ENCODE results near the gene FSCN2. TPM values are rescaled to one million over a fixed set of nuclear protein-coding genes. Genes with fewer than 3 reads are reported as not detected.

FSCN2 gene
- total RNA-seq, 6 experiments from 2014 or later: 0.22 TPM; not detected in 5

- Histone ChIP-seq H3K4me3 (no peak overlapping the region), H3K27ac (no peak overlapping the region), H3K4me1 (no peaks in the 10 kb centered on the region), H3K27me3 (no peaks in the 10 kb centered on the region), H3K9me3 (no peaks in the 10 kb centered on the region), H3K36me3 (peaks cover 0 to 51% (median 24%) of the 10 kb centered on the region in 4 donors)
- ATAC-seq (peak in 3 of 4 donors; percentile 21 to 37 (median 36)), DNase-seq (no peak)
- WGBS (ENCODE audit: insufficient coverage, low coverage, low lambda C conversion rate, missing lambda C conversion rate): 70% methylated on average over 6 of the region's 27 CpGs
- TF ChIP-seq CTCF (IDR thresholded peaks at IDR 0.05) (peak in 1 of 4 donors; percentile 16), POLR2A (IDR thresholded peaks at IDR 0.05) (no peak)
- intact Hi-C loops (cut with DNase I): no loop called here
Observed at GRCh38 chr17:81558941-81559806, 31.0 kb downstream of the FSCN2 start.

GRCh38 chr17:81561494-81561885, 33.3 kb downstream of the FSCN2 start:
- H3K4me3 ChIP-seq: no peak overlapping the region
- no peak overlapping the region for H3K27ac ChIP-seq
- intact Hi-C loops (cut with DNase I): no loop called here
- 83% methylated on average over 4 of the region's 4 CpGs for WGBS (ENCODE audit: insufficient coverage, low coverage, low lambda C conversion rate, missing lambda C conversion rate)
- no peaks in the 10 kb centered on the region for H3K9me3 ChIP-seq
- no peak for DNase-seq
- no peak for ATAC-seq
- H3K27me3 ChIP-seq: no peaks in the 10 kb centered on the region
- peaks cover 0 to 4% (median 2%) of the 10 kb centered on the region in 4 donors for H3K4me1 ChIP-seq
- TF ChIP-seq CTCF (IDR thresholded peaks at IDR 0.05) (no peak), POLR2A (IDR thresholded peaks at IDR 0.05) (no peak)
- peaks cover 0 to 74% (median 38%) of the 10 kb centered on the region in 4 donors for H3K36me3 ChIP-seq

DNA sequence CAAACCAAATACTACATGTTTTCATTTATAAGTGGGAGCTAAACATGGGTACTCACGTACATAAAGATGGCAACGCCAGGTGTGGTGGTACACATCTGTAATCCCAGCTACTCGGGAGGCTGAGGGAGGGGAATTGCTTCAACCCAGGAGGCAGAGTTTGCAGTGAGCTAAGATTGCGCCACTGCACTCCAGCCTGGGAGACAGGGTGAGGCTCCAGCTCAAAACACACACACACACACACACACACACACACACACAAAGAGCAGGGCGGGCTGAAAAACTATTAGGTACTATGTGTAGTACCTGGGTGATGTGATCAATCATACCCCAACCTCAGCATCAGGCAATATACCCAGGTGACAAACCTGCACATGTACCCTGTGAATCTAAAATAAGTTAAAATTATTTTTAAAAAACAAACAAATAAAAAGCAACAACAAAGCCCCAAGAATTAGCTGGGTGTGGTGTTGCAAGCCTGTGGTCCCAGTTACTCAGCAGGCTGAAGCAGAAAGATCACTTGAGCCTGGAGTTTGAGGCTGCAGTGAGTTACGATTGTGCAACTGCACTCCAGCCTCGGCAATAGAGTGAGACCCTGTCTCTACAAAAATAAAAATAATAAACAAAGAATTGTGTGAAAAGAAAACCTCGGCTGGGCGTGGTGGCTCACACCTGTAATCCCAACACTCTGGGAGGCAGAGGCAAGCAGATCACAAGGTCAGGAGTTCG, 35.8 kb downstream of the FSCN2 start:
- Histone ChIP-seq H3K36me3 (peaks cover 0 to 76% (median 37%) of the 10 kb centered on the region in 4 donors), H3K9me3 (no peaks in the 10 kb centered on the region), H3K27ac (no peak overlapping the region), H3K27me3 (no peaks in the 10 kb centered on the region), H3K4me3 (no peak overlapping the region), H3K4me1 (peaks cover 5 to 26% (median 16%) of the 10 kb centered on the region in 4 donors)
- no peak for DNase-seq
- WGBS (ENCODE audit: insufficient coverage, low coverage, low lambda C conversion rate, missing lambda C conversion rate): 56% methylated on average over 7 of the region's 10 CpGs
- TF ChIP-seq CTCF (IDR thresholded peaks at IDR 0.05) (no peak), POLR2A (IDR thresholded peaks at IDR 0.05) (no peak)
- intact Hi-C loops (cut with DNase I): no loop called here
- ATAC-seq: peak in 1 of 4 donors; percentile 33

GRCh38 chr17:81564778-81565177, 36.6 kb downstream of the FSCN2 start:
- no peak for ATAC-seq
- peaks cover 0 to 80% (median 38%) of the 10 kb centered on the region in 4 donors for H3K36me3 ChIP-seq
- WGBS (ENCODE audit: insufficient coverage, low coverage, low lambda C conversion rate, missing lambda C conversion rate): 82% methylated on average over 7 of the region's 17 CpGs
- intact Hi-C loops (cut with DNase I): no loop called here
- DNase-seq: no peak
- no peaks in the 10 kb centered on the region for H3K27me3 ChIP-seq
- no peak overlapping the region for H3K27ac ChIP-seq
- TF ChIP-seq POLR2A (IDR thresholded peaks at IDR 0.05) (no peak), CTCF (IDR thresholded peaks at IDR 0.05) (no peak)
- no peak overlapping the region for H3K4me3 ChIP-seq
- no peaks in the 10 kb centered on the region for H3K9me3 ChIP-seq
- peaks cover 7 to 26% (median 16%) of the 10 kb centered on the region in 4 donors for H3K4me1 ChIP-seq
